Smooth muscle cell (in vitro differentiated cells): Measurements from ENCODE around the gene HOMER2. TPM values are rescaled to one million over a fixed set of nuclear protein-coding genes. Genes with fewer than 3 reads are reported as not detected.

Experiments
- DNase-seq: peaks from one replicate; lab custom pipeline; 2025; ENCODE audit not compliant: unreplicated experiment; lab: John Stamatoyannopoulos, UW
- H2AFZ ChIP-seq: fragments of 200-600 bp; sonication (generic); 2 replicates; pipeline ENCODE4 v1.6.0; 2016; ENCODE audit warnings: antibody characterized with exemption, low read depth, mild to moderate bottlenecking
- H3F3A ChIP-seq: fragments of 200-600 bp; sonication (generic); 2 replicates; pipeline ENCODE4 v1.6.0; 2017; ENCODE audit warnings: antibody characterized with exemption, low read depth
- H3K27ac ChIP-seq: fragments of 200-600 bp; sonication (generic); 2 replicates; pipeline ENCODE4 v1.5.1; 2016; ENCODE audit warnings: low read depth, mild to moderate bottlenecking
- H3K27me3 ChIP-seq: fragments of 200-600 bp; sonication (generic); 2 replicates; pipeline ENCODE4 v1.6.1; 2016; ENCODE audit warnings: low read depth, mild to moderate bottlenecking
- H3K36me3 ChIP-seq: fragments of 200-600 bp; sonication (generic); 2 replicates; pipeline ENCODE4 v1.5.1; 2016; ENCODE audit warnings: low read depth
- H3K4me1 ChIP-seq: fragments of 200-600 bp; sonication (generic); 2 replicates; pipeline ENCODE4 v1.5.1; 2016; ENCODE audit warnings: low read depth
- H3K4me2 ChIP-seq: fragments of 200-600 bp; sonication (generic); 2 replicates; pipeline ENCODE4 v1.6.0; 2016; ENCODE audit warnings: mild to moderate bottlenecking
- H3K4me3 ChIP-seq: fragments of 200-600 bp; sonication (generic); 2 replicates; pipeline ENCODE4 v1.5.1; 2016; ENCODE audit warnings: mild to moderate bottlenecking
- H3K79me2 ChIP-seq: fragments of 200-600 bp; sonication (generic); 2 replicates; pipeline ENCODE4 v1.6.0; 2016; ENCODE audit warnings: low read depth, mild to moderate bottlenecking
- H3K9ac ChIP-seq: fragments of 200-600 bp; sonication (generic); 2 replicates; pipeline ENCODE4 v1.6.0; 2016; ENCODE audit warnings: low read depth
- H3K9me3 ChIP-seq: fragments of 200-600 bp; sonication (generic); replicated peaks from 2 replicates; pipeline ENCODE4 v1.5.1; 2016; ENCODE audit warnings: low read depth
- H4K20me1 ChIP-seq: fragments of 200-600 bp; sonication (generic); 2 replicates; pipeline ENCODE4 v1.6.0; 2016; ENCODE audit warnings: low read depth
- WGBS: methylation state at CpG from one replicate; pipeline ENCODE4 v1.1.7; 2016; ENCODE audit warnings: low lambda C conversion rate; 5-methylcytosine and 5-hydroxymethylcytosine counted together
- polyA plus RNA-seq: library from polyadenylated mRNA; unstranded; fragments of >200 nt; fragmentation: Nextera tagmentation; extraction: Ambion mirVana; gene quantifications from 2 replicates; pipeline ENCODE4 v1.2.1, GENCODE V29; 2016
- total RNA-seq: library from RNA; depleted of rRNA; stranded (reverse); fragments of >200 nt; gene quantifications from 2 replicates; pipeline ENCODE4 v1.2.3, GENCODE V29; 2014
- TF ChIP-seq, protein P1 (sequence below): fragments of 200-600 bp; sonication (generic); IDR thresholded peaks from 2 replicates; pipeline ENCODE4 v1.5.1; 2017; ENCODE audit warnings: borderline replicate concordance, mild to moderate bottlenecking, antibody characterized with exemption; ENCODE audit not compliant: insufficient read depth, poor library complexity, severe bottlenecking

The HOMER2 gene
- total and polyA plus RNA-seq, 2 experiments from 2014 or later: 3.1 to 18.8 TPM

DNA sequence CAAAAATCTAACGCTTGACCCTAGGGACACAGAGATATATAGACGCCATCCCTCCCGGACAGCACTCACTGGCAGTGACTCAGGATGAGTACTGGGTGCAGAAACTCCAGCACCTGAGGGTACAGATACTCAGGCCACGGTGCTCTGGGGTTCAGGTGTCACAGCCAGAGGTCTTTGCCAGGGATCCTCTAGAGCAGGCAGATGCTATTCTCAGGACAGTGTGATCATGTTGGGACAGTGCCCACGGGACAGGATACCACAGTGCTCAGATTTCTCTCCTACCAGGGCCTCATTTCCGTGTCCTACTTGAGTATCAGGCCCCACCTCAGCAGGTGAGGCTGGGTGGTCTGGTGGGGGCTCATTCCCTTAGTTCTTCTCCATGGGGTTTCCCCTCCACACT lies 34.4 kb downstream of the HOMER2 start:
- H3K4me1 ChIP-seq: no peaks in the 10 kb centered on the region
- H3K27me3 ChIP-seq: no peaks in the 10 kb centered on the region
- H3K27ac ChIP-seq: no peak overlapping the region
- no peaks in the 10 kb centered on the region for H3K36me3 ChIP-seq
- DNase-seq: no peak
- no peak overlapping the region for H3K4me2 ChIP-seq
- H4K20me1 ChIP-seq: no peaks in the 10 kb centered on the region
- 82% methylated on average over 6 of the region's 6 CpGs for WGBS
- no peak overlapping the region for H2AFZ ChIP-seq
- H3K9me3 ChIP-seq: no peaks in the 10 kb centered on the region
- TF ChIP-seq, protein P1, sequence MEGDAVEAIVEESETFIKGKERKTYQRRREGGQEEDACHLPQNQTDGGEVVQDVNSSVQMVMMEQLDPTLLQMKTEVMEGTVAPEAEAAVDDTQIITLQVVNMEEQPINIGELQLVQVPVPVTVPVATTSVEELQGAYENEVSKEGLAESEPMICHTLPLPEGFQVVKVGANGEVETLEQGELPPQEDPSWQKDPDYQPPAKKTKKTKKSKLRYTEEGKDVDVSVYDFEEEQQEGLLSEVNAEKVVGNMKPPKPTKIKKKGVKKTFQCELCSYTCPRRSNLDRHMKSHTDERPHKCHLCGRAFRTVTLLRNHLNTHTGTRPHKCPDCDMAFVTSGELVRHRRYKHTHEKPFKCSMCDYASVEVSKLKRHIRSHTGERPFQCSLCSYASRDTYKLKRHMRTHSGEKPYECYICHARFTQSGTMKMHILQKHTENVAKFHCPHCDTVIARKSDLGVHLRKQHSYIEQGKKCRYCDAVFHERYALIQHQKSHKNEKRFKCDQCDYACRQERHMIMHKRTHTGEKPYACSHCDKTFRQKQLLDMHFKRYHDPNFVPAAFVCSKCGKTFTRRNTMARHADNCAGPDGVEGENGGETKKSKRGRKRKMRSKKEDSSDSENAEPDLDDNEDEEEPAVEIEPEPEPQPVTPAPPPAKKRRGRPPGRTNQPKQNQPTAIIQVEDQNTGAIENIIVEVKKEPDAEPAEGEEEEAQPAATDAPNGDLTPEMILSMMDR: no peak
- H3K4me3 ChIP-seq: no peak overlapping the region
- no peak overlapping the region for H3K9ac ChIP-seq
- no peaks in the 10 kb centered on the region for H3K79me2 ChIP-seq
- no peaks in the 10 kb centered on the region for H3F3A ChIP-seq

DNA sequence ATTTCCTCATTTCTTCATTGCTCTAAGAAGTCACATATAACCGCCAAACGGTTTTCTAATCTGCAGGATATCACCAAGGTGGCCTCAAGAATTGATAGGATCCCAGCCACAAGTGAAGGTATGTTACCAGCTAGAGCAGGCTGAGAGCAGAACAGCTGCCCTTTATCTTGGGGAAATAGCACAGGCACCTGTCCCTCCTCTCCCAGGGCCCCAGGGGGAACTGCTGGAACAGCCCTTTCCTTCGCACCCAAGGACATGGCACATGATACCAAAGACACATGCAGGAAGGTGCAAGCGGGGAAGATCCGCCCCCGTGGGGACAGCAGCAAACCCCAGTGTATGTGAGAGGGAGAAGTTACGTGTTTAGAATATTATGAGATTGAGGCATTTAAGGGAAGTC lies 35.3 kb downstream of the HOMER2 start:
- H4K20me1 ChIP-seq: no peaks in the 10 kb centered on the region
- no peak overlapping the region for H3K4me2 ChIP-seq
- no peaks in the 10 kb centered on the region for H3K27me3 ChIP-seq
- TF ChIP-seq, protein P1: no peak
- WGBS: 86% methylated on average over 7 of the region's 7 CpGs
- H3K27ac ChIP-seq: no peak overlapping the region
- DNase-seq: no peak
- no peaks in the 10 kb centered on the region for H3F3A ChIP-seq
- H3K9ac ChIP-seq: no peak overlapping the region
- H3K36me3 ChIP-seq: no peaks in the 10 kb centered on the region
- no peaks in the 10 kb centered on the region for H3K9me3 ChIP-seq
- H2AFZ ChIP-seq: no peak overlapping the region
- no peak overlapping the region for H3K4me3 ChIP-seq
- H3K79me2 ChIP-seq: no peaks in the 10 kb centered on the region
- no peaks in the 10 kb centered on the region for H3K4me1 ChIP-seq

DNA sequence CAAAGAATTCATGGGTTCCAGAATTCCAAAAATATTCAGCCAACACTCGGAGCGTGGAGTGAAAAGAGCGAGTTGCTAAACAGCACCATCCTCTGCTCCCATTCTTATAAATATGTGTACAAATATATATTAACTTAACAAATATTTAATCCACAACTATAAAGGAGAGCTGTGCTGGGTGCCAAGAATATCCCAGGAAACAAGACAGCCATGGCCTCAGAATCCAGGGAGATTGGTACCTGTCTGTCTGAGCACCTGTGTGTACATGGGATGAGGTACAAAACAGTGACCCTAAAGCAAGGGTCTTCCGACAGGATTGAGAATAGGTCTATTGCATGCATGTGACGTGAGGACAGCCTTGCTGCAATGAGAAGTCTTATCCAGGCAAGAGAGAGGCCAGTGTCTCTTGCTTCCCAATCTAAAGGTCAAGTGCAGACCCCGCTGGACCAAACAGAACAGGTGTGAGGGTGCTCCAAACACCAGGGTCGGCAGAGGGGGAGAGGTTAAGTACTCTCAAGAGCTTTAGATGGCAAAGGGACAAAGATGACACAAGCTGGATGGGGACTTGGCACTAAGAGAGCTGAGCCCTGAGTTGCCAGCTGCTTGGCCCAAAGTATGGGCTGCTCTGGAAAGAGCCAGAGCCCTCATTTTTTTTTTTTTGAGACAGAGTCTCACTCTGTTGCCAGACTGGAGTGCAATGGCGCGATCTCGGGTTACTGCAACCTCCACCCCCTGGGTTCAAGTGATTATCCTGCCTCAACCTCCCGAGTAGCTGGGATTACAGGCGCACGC lies 36.2 kb downstream of the HOMER2 start:
- WGBS: 94% methylated on average over 13 of the region's 13 CpGs
- Histone ChIP-seq H3K4me2 (no peak overlapping the region), H4K20me1 (no peaks in the 10 kb centered on the region), H3K36me3 (no peaks in the 10 kb centered on the region), H3K27ac (no peak overlapping the region), H2AFZ (no peak overlapping the region), H3K9me3 (no peaks in the 10 kb centered on the region), H3K27me3 (no peaks in the 10 kb centered on the region), H3F3A (no peaks in the 10 kb centered on the region), H3K4me1 (no peaks in the 10 kb centered on the region), H3K9ac (no peak overlapping the region), H3K4me3 (no peak overlapping the region), H3K79me2 (no peaks in the 10 kb centered on the region)
- DNase-seq: no peak
- TF ChIP-seq, protein P1: no peak

DNA sequence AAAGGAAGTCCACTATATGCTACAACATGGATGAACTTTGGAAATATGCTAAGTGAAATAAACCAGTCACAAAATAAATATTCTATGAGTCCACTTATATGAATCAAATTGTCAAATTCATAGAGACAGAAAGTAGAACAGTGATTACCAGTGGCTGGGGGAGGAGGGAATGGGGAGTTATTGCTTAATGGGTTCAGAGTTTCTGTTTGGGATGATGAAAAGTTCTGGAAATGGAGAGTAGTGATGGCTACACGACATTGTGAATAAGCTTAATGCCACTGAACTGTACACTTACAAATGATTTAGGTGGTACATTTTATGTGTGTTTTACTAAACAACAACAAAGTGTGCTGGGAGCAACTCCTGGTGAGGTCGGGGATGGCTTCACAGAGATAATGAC lies 38.1 kb downstream of the HOMER2 start:
- Histone ChIP-seq H3K27ac (no peak overlapping the region), H3K4me3 (no peak overlapping the region), H3K27me3 (no peaks in the 10 kb centered on the region), H3K36me3 (no peaks in the 10 kb centered on the region), H3K4me1 (no peaks in the 10 kb centered on the region), H3K9me3 (no peaks in the 10 kb centered on the region), H3K4me2 (no peak overlapping the region), H4K20me1 (no peaks in the 10 kb centered on the region), H2AFZ (no peak overlapping the region), H3K79me2 (no peaks in the 10 kb centered on the region), H3F3A (no peaks in the 10 kb centered on the region), H3K9ac (no peak overlapping the region)
- TF ChIP-seq, protein P1: no peak
- no peak for DNase-seq
- WGBS: 85% methylated on average over 2 of the region's 2 CpGs
